Fibroblast of lung (primary cell): ENCODE data around the gene XRRA1.

Experiments
- EZH2 ChIP-seq: IDR thresholded peaks from 2 replicates; pipeline ENCODE4 v1.5.1; 2012; ENCODE audit warnings: low read length, control low read depth, mild to moderate bottlenecking; ENCODE audit errors: missing control alignments
- TF ChIP-seq, protein P1 (sequence below), 2 donors: IDR thresholded peaks in 1 of 2; conservative IDR thresholded peaks in 1 of 2; 1 replicate in 1 of 2; 2 replicates in 1 of 2; pipeline ENCODE4 v1.5.1; 2011 to 2012; ENCODE audit warnings: low read length in 2 of 2, control low read depth in 1 of 2, inconsistent platforms in 1 of 2, low read depth in 1 of 2, mild to moderate bottlenecking in 1 of 2

DNA sequence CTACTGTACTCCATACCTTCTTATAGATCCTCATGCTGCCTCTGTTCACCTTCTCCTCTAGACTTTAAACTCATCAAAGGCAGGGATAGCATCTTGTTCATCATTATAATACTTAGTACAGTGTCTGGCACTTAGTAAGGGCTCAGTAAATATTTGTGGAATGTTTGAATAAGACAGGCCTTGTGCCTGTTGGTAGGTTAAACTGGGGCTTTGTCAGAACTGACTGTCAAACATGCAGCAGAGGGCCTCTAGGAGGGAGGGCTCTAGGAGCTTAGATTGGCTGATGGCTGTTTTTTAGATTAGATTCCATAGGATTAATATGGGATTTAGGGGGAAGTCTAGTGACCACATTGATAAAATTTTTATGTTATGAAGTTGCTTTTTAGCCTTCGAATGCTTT is 129.5 kb downstream of the XRRA1 start:
- TF ChIP-seq, protein P1, sequence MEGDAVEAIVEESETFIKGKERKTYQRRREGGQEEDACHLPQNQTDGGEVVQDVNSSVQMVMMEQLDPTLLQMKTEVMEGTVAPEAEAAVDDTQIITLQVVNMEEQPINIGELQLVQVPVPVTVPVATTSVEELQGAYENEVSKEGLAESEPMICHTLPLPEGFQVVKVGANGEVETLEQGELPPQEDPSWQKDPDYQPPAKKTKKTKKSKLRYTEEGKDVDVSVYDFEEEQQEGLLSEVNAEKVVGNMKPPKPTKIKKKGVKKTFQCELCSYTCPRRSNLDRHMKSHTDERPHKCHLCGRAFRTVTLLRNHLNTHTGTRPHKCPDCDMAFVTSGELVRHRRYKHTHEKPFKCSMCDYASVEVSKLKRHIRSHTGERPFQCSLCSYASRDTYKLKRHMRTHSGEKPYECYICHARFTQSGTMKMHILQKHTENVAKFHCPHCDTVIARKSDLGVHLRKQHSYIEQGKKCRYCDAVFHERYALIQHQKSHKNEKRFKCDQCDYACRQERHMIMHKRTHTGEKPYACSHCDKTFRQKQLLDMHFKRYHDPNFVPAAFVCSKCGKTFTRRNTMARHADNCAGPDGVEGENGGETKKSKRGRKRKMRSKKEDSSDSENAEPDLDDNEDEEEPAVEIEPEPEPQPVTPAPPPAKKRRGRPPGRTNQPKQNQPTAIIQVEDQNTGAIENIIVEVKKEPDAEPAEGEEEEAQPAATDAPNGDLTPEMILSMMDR (conservative IDR thresholded peaks at IDR 0.05 in 1 of 2, IDR thresholded peaks at IDR 0.05 in 1 of 2; ENCODE audit: low read depth in 1 of 2, low read length in 2 of 2) = no peak
- no peak for TF ChIP-seq EZH2
